Stimulated activated CD4-positive, alpha-beta T cell treated with anti-CD3 and anti-CD28 coated beads, Interleukin-2, amount 100 ng/mL, for 4 hours (primary cell): Measurements from ENCODE around the gene FCRL5.
"Not testable (repeated sequence)": the region's sequence is repeated elsewhere in the genome, so short reads cannot be mapped to it uniquely, and the experiment has no call there.

Experiments used
- DNase-seq: peaks from one replicate; pipeline ENCODE4 v3.0.0-alpha.2; 2020; ENCODE audit warnings: low read depth

Gene FCRL5

DNA sequence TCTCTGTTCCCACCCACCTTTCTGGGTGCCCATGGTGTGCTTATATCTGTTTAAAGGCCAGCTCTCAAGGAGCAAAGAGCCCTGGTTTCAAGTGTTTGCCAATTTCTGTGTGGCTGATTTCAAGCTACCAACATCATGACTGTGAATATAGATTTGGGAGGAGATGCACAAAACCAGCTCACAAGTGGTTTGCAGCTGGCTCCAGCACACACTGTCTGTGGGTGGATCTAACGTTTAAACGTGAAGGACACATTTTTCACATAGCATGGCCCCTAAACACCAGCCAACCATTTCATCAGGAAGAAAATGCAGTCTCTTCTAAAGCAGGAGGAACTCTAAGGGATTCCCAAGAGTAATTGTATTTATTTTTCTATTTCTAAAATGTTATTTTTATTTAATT, 65.2 kb downstream of the FCRL5 start:
- no peak for DNase-seq

DNA sequence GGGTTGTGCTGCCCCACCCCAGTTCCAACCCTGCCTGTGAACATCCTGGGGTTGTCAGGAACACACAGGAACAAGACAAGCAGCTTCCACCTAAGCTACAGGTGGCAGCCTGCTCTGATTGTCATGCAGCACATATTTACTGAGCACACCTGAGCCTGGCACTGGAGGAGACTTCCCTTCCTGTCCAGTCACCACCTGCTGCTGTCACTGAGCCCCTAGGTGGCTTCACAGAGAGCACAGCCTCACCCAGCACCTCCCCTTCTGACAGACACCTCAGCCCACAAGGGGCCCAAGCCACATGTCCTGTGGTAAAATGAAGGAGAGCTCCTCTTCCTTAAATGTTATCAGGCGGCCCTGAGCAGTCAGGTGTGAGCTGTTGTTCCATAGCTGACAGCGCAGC, 65.9 kb downstream of the FCRL5 start:
- not testable (repeated sequence) for DNase-seq

DNA sequence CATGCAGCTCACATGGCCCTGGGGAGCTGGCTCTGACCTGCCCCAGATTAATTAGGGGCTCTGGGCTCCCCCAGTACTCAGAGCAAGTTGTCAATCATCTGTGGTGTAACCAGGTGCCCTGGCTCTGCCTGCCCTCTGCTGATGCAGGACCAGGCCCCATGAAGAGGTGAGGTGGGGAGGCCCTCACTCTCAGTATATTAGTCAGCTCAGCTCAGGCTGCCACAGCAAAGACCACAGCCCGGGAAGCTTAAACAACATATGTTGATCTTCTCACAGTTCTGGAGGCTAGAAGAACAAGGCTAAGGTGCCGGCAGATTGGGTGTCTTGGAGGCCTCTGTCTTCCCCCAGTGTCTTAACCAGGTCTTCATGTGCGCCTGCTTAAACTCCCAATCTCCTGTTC, 66.5 kb downstream of the FCRL5 start:
- no peak for DNase-seq

DNA sequence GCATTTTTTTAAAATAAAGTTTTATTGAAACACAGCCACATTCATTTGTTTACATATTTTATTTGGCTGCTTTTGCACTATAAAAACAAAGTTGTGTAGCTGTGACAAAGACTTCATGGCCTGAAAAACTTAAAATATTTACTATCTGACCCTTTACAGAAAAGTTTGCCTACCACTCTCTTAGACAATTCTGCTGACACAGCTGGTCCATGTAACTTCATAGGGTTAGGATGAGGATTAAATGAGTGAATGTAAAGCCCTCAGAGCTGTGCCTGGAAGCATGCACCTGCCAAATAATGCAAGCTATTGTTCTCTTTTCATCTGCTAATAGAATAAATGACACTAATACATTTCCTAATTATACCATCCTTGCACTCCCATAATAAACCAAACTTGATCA, 67.7 kb downstream of the FCRL5 start:
- DNase-seq: no peak

GRCh38 chr1:157483635-157484034, 68.7 kb downstream of the FCRL5 start:
- no peak for DNase-seq

DNA sequence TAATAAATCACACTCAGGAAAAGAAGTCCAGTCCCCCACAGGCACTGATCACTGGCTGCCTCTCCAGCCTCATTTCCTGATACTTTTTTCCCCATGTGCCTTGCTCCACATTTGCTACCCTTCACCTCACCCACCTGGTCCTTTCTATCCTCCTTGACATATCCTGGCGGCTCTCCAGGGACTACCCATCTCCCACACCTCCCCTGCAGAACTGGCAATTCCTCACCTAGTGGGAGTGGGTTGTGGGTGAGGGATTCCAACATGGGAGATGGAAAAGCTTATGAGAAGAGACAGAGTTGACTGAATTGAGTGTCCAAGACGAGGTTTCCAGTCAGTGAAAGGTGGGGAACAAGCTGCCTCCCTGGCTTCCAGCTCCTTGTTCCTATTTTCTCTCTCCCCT, 69.6 kb downstream of the FCRL5 start:
- no peak for DNase-seq

GRCh38 chr1:157482174-157482573, 70.1 kb downstream of the FCRL5 start:
- no peak for DNase-seq

DNA sequence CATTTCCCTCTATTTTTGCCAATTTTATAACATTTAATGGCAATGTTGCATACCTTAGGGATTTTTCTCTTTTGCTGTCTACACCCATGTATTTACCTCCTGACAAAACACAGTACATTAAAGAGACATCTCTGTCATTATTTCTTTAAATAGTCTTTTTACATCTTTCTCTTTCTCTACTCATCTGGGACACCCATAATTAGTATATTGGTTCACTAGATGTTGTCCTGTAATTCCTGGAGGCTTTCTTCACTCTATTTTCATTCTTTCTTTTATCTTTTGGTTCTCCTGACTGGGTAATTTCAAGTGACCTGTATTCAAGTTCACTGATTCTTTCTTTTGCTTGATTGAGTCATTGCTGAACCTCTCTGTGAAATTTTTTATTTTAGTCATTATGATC, 74.3 kb downstream of the FCRL5 start:
- no peak for DNase-seq

- no peak for DNase-seq
Observed at GRCh38 chr1:157477419-157477818, 74.9 kb downstream of the FCRL5 start.

DNA sequence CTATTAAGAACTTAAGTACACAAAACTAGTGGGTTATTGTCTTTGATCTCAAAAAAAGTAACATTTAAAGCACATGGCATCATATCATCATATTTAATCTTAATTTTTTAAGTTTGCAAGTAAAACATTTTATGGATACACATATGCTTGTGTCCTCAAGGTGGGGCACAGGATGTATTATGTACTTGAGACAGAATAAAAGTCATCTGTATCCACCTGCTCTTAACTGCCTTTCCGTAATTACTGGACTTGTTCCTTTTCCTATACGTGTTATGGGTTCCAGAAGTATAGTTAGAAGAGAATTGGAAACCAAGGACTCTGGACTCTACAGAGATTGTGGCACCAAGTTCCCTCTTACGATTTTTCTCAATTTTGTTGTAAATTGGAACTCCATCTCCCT, 79.4 kb downstream of the FCRL5 start:
- no peak for DNase-seq

- no peak for DNase-seq
Observed at GRCh38 chr1:157472056-157472701, 80.1 kb downstream of the FCRL5 start.

- DNase-seq: no peak
Observed at GRCh38 chr1:157471531-157471930, 80.8 kb downstream of the FCRL5 start.

- DNase-seq: no peak
Observed at GRCh38 chr1:157469752-157470675, 82.3 kb downstream of the FCRL5 start.

DNA sequence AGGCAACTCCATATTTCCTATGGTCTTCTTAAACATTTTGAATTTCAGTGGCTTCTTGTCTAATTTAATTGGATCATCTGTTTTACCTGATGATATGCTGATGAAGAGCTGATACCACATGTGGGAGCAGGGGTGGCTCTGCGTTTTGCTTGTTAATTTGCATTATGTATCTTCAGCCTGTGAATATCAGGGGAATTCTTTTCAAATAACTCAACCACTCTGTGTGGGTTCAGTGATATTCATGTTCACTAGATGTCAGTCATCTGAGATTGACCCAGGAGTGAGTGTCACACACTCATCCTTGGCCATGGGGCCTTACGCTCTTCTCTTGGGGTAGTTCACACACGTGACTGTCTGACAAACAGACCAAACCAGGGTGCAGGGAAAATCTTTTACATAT, 83.0 kb downstream of the FCRL5 start:
- no peak for DNase-seq

- DNase-seq: no peak
Observed at GRCh38 chr1:157466011-157466410, 86.3 kb downstream of the FCRL5 start.
